Measurements from ENCODE around the gene ACTA2. TPM values are rescaled to one million over a fixed set of nuclear protein-coding genes. Genes with fewer than 3 reads are reported as not detected.

The ACTA2 gene
- total RNA-seq, 1 donor from 2014 or later, result 19.0 TPM

DNA sequence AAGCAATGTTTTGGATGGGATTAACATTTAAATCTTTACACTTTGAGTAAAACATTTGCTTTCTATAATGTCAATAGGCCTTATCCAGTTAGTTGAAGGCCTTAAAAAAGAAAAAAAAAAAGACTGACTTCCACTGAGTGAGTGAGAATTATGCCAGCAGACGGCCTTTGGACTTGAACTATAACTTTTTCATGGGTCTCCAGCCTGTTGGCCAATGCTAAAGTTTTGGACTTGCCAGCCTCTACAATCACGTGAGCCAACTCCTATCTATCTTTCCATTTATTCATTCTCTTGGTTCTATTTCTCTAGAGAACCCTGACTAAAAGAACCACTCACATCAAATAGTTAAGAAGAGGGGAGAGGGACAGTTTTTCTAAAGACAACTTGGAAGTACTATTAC, 35.3 kb upstream of the ACTA2 start:
- H3K9ac ChIP-seq, result no peak overlapping the region
- H3K4me3 ChIP-seq, result no peak overlapping the region
- no peaks in the 10 kb centered on the region for H3K9me3 ChIP-seq (ENCODE audit: low read depth)
- no peak overlapping the region for H2AFZ ChIP-seq (replicated peaks)
- H3K4me2 ChIP-seq, result no peak overlapping the region
- Mint-ChIP-seq H3K36me3 (no peaks in the 10 kb centered on the region), H3K27ac (no peak overlapping the region), H3K27me3 (ENCODE audit: insufficient read depth, low read depth) (peaks cover 20% of the 10 kb centered on the region), H3K4me1 (peaks cover 10% of the 10 kb centered on the region), H3K9me3 (no peaks in the 10 kb centered on the region), H3K4me3 (no peak overlapping the region)
- H3K36me3 ChIP-seq, result no peaks in the 10 kb centered on the region
- peaks cover 17% of the 10 kb centered on the region for H3K4me1 ChIP-seq
- TF ChIP-seq, protein P1, sequence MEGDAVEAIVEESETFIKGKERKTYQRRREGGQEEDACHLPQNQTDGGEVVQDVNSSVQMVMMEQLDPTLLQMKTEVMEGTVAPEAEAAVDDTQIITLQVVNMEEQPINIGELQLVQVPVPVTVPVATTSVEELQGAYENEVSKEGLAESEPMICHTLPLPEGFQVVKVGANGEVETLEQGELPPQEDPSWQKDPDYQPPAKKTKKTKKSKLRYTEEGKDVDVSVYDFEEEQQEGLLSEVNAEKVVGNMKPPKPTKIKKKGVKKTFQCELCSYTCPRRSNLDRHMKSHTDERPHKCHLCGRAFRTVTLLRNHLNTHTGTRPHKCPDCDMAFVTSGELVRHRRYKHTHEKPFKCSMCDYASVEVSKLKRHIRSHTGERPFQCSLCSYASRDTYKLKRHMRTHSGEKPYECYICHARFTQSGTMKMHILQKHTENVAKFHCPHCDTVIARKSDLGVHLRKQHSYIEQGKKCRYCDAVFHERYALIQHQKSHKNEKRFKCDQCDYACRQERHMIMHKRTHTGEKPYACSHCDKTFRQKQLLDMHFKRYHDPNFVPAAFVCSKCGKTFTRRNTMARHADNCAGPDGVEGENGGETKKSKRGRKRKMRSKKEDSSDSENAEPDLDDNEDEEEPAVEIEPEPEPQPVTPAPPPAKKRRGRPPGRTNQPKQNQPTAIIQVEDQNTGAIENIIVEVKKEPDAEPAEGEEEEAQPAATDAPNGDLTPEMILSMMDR (IDR thresholded peaks at IDR 0.05), result no peak
- no peak for TF ChIP-seq EZH2 (IDR thresholded peaks at IDR 0.05)
- no peak for TF ChIP-seq EZH2phosphoT487 (IDR thresholded peaks at IDR 0.05)
- H3F3A ChIP-seq (ENCODE audit: low read depth), result peaks cover 30% of the 10 kb centered on the region
- peaks cover 3% of the 10 kb centered on the region for H3K79me2 ChIP-seq (ENCODE audit: low read depth)
- H3K27me3 ChIP-seq, result peaks cover 22% of the 10 kb centered on the region
- DNase-seq (ENCODE audit: low spot score), result no peak
- H3K27ac ChIP-seq, result no peak overlapping the region
- H4K20me1 ChIP-seq (ENCODE audit: low read depth), result no peaks in the 10 kb centered on the region

DNA sequence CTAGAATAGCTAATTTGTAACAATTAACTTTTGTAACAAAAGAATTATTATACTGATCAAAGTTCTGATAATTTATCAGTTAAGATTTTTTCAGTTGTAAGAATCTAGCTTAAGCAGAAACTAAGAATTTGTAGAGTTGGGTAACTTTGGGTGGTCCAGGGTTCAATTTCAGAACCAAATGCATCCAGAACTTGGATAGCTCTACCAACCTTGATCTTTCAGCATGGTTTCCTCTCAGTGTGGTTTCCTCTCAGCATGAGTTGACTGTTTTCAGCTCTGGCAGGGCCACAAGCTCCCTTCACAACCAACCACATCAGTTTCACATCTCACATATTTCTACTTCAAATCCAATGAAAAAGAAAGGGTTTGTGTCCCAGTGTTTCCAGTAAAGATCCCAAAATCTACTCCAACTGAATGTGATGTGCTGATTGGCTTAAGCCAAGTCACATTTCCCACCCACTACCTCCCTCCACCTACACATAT, 34.7 kb upstream of the ACTA2 start:
- H3K27ac Mint-ChIP-seq, result no peak overlapping the region
- no peak for DNase-seq (ENCODE audit: low spot score)

DNA sequence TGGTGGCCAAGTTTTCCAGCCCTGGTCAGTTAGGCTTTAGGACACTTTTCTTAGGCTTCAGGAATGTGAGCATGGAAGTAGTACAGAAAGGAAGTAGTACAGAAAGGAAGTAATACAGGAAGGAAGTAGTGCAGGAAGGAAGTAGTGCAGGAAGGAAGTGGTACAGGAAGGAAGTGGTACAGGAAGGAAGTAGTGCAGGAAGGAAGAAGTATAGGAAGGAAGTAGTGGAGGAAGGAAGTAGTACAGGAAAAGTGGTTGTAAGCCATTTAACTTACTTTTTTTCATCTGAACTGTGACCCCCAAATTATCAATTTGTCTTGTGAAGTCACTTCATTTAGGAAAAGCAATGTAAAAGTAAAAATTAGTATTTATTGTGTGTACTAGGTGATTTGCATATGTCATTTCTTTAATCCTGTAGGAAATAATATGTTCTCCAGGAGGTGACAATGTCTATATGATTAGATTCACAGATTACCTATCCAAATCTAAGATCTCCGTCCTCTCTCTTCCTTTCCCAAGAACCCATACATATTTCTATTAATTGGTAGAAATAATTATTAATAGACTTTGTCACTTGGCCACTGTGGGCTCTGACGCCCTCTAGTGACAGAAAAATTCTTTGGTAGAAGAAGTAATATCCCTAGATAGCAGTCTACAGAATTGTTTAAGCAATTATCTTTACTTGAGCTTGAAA, 34.1 kb upstream of the ACTA2 start:
- H3K27ac ChIP-seq, result no peak overlapping the region
- H3K9me3 ChIP-seq (ENCODE audit: low read depth), result no peaks in the 10 kb centered on the region
- Mint-ChIP-seq H3K27ac (no peak overlapping the region), H3K27me3 (ENCODE audit: insufficient read depth, low read depth) (peaks cover 19% of the 10 kb centered on the region), H3K4me3 (no peak overlapping the region), H3K36me3 (no peaks in the 10 kb centered on the region), H3K9me3 (no peaks in the 10 kb centered on the region), H3K4me1 (peaks cover 4% of the 10 kb centered on the region)
- H3F3A ChIP-seq (ENCODE audit: low read depth), result peaks cover 18% of the 10 kb centered on the region
- H3K9ac ChIP-seq, result no peak overlapping the region
- H4K20me1 ChIP-seq (ENCODE audit: low read depth), result no peaks in the 10 kb centered on the region
- H3K4me1 ChIP-seq, result peaks cover 14% of the 10 kb centered on the region
- no peaks in the 10 kb centered on the region for H3K36me3 ChIP-seq
- H3K27me3 ChIP-seq, result peaks cover 22% of the 10 kb centered on the region
- no peak overlapping the region for H2AFZ ChIP-seq (replicated peaks)
- TF ChIP-seq, protein P1 (IDR thresholded peaks at IDR 0.05), result peak; percentile 87
- no peak for TF ChIP-seq EZH2 (IDR thresholded peaks at IDR 0.05)
- H3K4me3 ChIP-seq, result no peak overlapping the region
- no peaks in the 10 kb centered on the region for H3K79me2 ChIP-seq (ENCODE audit: low read depth)
- peak; percentile 57 for DNase-seq (ENCODE audit: low spot score)
- no peak overlapping the region for H3K4me2 ChIP-seq

More for the DNA sequence above, 34.7 kb upstream of the ACTA2 start:
- H3K9me3 Mint-ChIP-seq, result no peaks in the 10 kb centered on the region
- peaks cover 3% of the 10 kb centered on the region for H3K79me2 ChIP-seq (ENCODE audit: low read depth)
- no peak overlapping the region for H3K4me3 ChIP-seq
- no peak overlapping the region for H3K9ac ChIP-seq
- TF ChIP-seq, protein P1 (IDR thresholded peaks at IDR 0.05), result no peak
- TF ChIP-seq EZH2phosphoT487 (IDR thresholded peaks at IDR 0.05) (no peak), EZH2 (IDR thresholded peaks at IDR 0.05) (no peak)
- no peak overlapping the region for H3K27ac ChIP-seq
- H4K20me1 ChIP-seq (ENCODE audit: low read depth), result no peaks in the 10 kb centered on the region
- peaks cover 22% of the 10 kb centered on the region for H3K27me3 ChIP-seq
- no peaks in the 10 kb centered on the region for H3K9me3 ChIP-seq (ENCODE audit: low read depth)
- no peaks in the 10 kb centered on the region for H3K36me3 Mint-ChIP-seq
- H3K4me1 Mint-ChIP-seq, result peaks cover 10% of the 10 kb centered on the region
- H3K27me3 Mint-ChIP-seq (ENCODE audit: insufficient read depth, low read depth), result peaks cover 20% of the 10 kb centered on the region
- H3K4me3 Mint-ChIP-seq, result no peak overlapping the region
- no peaks in the 10 kb centered on the region for H3K36me3 ChIP-seq
- peaks cover 14% of the 10 kb centered on the region for H3K4me1 ChIP-seq
- H3K4me2 ChIP-seq, result no peak overlapping the region
- no peak overlapping the region for H2AFZ ChIP-seq (replicated peaks)
- H3F3A ChIP-seq (ENCODE audit: low read depth), result peaks cover 24% of the 10 kb centered on the region
